Chondrocyte (in vitro differentiated cells): ENCODE measurements around the gene MYPN. TPM values are rescaled to one million over a fixed set of nuclear protein-coding genes. Genes with fewer than 3 reads are reported as not detected.

Experiments
- DNase-seq: peaks from one replicate; pipeline ENCODE4 v3.0.0; 2021; ENCODE audit warnings: mixed read lengths, low spot score
- H3K27ac Mint-ChIP-seq: one replicate; pipeline ENCODE4 v1.8.0; 2021; ENCODE audit warnings: mild to moderate bottlenecking, moderate library complexity, mixed read lengths; ENCODE audit not compliant: unreplicated experiment
- H3K27me3 Mint-ChIP-seq: 2 replicates; pipeline ENCODE4 v1.8.0; 2021; ENCODE audit warnings: low read depth, mixed read lengths
- H3K36me3 Mint-ChIP-seq: 2 replicates; pipeline ENCODE4 v1.8.0; 2021; ENCODE audit warnings: low read depth, mixed read lengths
- H3K4me1 Mint-ChIP-seq: 2 replicates; pipeline ENCODE4 v1.8.0; 2021; ENCODE audit warnings: low read depth, mild to moderate bottlenecking, mixed read lengths
- H3K4me3 Mint-ChIP-seq: one replicate; pipeline ENCODE4 v1.8.0; 2021; ENCODE audit warnings: mild to moderate bottlenecking, moderate library complexity, mixed read lengths; ENCODE audit not compliant: unreplicated experiment
- H3K9me3 Mint-ChIP-seq: 2 replicates; pipeline ENCODE4 v1.8.0; 2021; ENCODE audit warnings: low read depth, mixed read lengths
- total RNA-seq: library from RNA; stranded (reverse); gene quantifications from 3 replicates; pipeline ENCODE4 v1.2.1, GENCODE V29; 2021
- TF ChIP-seq, protein P1 (sequence below): fragments of 200-600 bp; sonication (generic); IDR thresholded peaks from 2 replicates; pipeline ENCODE4 v1.5.0; 2021; ENCODE audit warnings: antibody characterized with exemption, mild to moderate bottlenecking, moderate library complexity

The MYPN gene
- total RNA-seq, 1 donor from 2014 or later: 0.10 TPM

DNA sequence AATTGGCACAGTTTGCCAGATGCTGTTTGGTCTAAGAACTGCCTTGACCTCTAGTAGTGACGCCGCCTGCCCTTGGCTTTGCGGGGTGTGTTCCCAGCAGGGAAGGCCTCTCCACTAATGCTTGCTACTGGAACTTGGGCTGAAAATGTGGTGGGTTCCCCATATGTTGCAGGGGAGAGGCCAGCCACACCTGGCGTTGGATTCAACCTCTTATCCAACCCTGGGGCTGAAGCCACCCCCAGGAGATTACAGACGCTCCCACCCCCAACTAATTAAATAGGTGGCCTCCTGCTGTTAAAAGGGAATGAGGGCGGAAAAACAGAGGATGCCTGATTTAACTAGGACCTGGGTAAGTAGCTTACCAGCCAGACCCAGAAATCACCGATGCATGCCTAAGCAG, 141.9 kb downstream of the MYPN start:
- no peak for DNase-seq
- Mint-ChIP-seq H3K36me3 (no peaks in the 10 kb centered on the region), H3K4me3 (no peak overlapping the region), H3K27me3 (peaks cover 11% of the 10 kb centered on the region), H3K4me1 (no peaks in the 10 kb centered on the region), H3K27ac (no peak overlapping the region), H3K9me3 (no peaks in the 10 kb centered on the region)
- TF ChIP-seq, protein P1, sequence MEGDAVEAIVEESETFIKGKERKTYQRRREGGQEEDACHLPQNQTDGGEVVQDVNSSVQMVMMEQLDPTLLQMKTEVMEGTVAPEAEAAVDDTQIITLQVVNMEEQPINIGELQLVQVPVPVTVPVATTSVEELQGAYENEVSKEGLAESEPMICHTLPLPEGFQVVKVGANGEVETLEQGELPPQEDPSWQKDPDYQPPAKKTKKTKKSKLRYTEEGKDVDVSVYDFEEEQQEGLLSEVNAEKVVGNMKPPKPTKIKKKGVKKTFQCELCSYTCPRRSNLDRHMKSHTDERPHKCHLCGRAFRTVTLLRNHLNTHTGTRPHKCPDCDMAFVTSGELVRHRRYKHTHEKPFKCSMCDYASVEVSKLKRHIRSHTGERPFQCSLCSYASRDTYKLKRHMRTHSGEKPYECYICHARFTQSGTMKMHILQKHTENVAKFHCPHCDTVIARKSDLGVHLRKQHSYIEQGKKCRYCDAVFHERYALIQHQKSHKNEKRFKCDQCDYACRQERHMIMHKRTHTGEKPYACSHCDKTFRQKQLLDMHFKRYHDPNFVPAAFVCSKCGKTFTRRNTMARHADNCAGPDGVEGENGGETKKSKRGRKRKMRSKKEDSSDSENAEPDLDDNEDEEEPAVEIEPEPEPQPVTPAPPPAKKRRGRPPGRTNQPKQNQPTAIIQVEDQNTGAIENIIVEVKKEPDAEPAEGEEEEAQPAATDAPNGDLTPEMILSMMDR: no peak

DNA sequence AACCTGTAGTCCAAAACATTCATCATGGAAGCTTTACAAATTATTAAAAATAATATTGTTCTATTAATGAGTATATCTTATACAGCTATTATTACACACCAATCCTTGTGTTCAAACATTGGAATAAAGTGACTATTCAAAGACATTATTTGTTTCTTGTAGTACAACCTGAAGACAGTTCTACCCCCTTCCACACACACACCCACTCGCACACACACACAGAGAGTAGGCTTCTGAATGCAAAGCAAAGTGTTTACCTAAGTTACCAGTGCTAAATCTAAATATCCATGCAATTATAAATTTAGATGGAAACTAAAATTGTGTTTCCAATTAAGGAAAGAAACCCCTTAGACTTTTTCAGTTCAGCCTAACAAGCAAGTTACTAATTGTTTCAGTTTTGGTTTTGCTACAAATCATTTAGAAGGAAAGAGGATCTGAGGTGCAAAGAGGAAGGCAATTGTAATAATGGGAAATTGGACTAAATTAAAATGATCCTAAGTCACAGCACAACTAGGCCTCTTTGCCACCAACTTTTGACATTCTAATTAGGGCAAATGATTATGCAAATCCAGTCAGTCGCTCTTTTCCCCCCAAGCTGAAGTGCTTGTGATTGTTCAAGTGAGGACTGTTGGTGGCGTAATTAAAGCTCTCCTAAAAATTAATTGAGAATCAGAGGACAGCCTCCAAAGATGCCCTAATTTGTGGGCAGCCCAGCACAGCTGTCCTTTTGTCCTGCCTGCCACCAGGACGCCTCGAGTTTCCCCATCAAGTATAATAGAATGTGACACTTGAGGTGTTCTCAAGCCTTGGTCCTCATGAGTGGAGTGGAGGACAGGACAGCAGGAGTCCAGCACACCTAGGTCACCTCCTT, 142.6 kb downstream of the MYPN start:
- no peaks in the 10 kb centered on the region for H3K36me3 Mint-ChIP-seq
- no peaks in the 10 kb centered on the region for H3K9me3 Mint-ChIP-seq
- H3K27ac Mint-ChIP-seq: no peak overlapping the region
- peaks cover 17% of the 10 kb centered on the region for H3K27me3 Mint-ChIP-seq
- DNase-seq: no peak
- H3K4me1 Mint-ChIP-seq: no peaks in the 10 kb centered on the region
- H3K4me3 Mint-ChIP-seq: no peak overlapping the region
- TF ChIP-seq, protein P1: no peak

DNA sequence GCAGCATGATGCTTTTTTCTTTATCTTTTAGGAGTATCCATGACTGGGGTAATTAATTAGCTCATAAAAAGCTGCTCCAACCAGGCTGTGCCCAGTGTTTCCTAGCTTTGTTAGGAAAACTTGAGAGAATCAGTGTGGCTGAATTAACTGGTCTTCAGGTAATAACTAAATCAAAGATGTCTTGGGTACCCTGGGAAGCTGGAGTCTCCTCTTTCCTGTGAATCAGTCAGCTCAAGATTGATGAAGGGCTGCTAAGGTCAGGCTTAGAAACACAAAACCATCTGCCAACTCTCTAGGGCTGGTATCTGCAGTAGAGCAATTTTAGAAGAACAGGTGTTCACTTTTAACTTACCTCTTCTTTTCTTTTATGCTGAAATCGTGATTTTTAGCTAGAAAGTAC, 144.1 kb downstream of the MYPN start:
- Mint-ChIP-seq H3K4me1 (no peaks in the 10 kb centered on the region), H3K4me3 (no peak overlapping the region), H3K36me3 (no peaks in the 10 kb centered on the region), H3K27me3 (peaks cover 13% of the 10 kb centered on the region), H3K27ac (no peak overlapping the region), H3K9me3 (no peaks in the 10 kb centered on the region)
- TF ChIP-seq, protein P1: no peak
- no peak for DNase-seq

DNA sequence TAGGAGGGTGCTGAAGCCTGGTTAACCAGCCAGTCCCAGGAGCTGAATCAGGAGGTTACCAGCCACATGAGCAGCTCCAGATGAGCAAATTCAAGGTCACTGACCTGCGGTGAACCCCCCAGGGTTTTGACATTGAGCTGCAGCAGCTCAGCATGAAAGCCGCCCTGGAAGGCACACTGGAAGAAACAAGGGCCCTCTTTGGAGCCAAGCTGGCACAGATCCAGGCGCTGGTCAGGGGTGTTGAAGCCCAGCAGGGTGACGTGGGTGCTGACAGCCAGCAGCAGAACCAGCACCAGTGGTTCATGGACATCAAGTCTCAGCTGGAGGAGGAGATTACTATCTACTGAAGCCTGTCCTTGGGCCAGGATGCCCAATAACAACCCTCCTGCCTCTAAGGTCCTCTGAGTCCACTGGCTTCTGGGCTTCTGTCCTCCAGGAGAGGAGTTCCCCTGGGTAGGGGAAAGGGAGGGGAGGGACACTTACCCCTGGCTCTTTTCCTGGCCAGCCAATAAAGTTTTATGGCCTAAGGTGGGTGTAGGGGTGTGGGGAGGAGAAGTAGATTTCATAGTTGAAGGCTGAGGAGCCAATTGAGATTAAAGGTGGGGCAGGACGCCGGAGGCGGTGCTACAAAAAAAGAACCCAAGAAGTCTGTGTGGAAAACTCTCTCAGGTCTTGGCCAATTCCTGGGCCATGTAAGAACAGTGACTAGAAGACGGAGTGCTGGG, 152.0 kb downstream of the MYPN start:
- no peak for DNase-seq
- TF ChIP-seq, protein P1: no peak
- no peak overlapping the region for H3K27ac Mint-ChIP-seq
- peaks cover 4% of the 10 kb centered on the region for H3K36me3 Mint-ChIP-seq
- peaks cover 3% of the 10 kb centered on the region for H3K9me3 Mint-ChIP-seq
- H3K4me3 Mint-ChIP-seq: no peak overlapping the region
- H3K4me1 Mint-ChIP-seq: no peaks in the 10 kb centered on the region
- peaks cover 10% of the 10 kb centered on the region for H3K27me3 Mint-ChIP-seq

Other genes with a start within 250 kb of the MYPN start
- 13.1 to 21.8 TPM (median 17.1 TPM) in 3 replicates for gene SIRT1, start 224.8 kb upstream of the MYPN start, total RNA-seq
- gene HERC4, start 34.2 kb upstream of the MYPN start, total RNA-seq: 41.6 to 55.0 TPM (median 42.5 TPM) in 3 replicates
- not detected in 3 replicates for gene ATOH7, start 122.6 kb downstream of the MYPN start, total RNA-seq
- gene HNRNPH3, start 222.6 kb downstream of the MYPN start, total RNA-seq: 66.5 to 100 TPM (median 73.1 TPM) in 3 replicates
- gene PBLD, start 223.4 kb downstream of the MYPN start, total RNA-seq: 6.7 to 8.8 TPM (median 8.5 TPM) in 3 replicates